WI38 (cell line): Measurements from ENCODE around the gene GALNS.

Source experiments
- H3K4me3 ChIP-seq: 2 replicates; pipeline ENCODE4 v1.5.1; 2011; ENCODE audit warnings: low read depth, mild to moderate bottlenecking, control low read depth, low read length
- TF ChIP-seq, protein P1 (sequence below): IDR thresholded peaks from 2 replicates; pipeline ENCODE4 v1.5.1; 2012; ENCODE audit warnings: low read depth, mild to moderate bottlenecking, control low read depth, low read length

Gene GALNS

DNA sequence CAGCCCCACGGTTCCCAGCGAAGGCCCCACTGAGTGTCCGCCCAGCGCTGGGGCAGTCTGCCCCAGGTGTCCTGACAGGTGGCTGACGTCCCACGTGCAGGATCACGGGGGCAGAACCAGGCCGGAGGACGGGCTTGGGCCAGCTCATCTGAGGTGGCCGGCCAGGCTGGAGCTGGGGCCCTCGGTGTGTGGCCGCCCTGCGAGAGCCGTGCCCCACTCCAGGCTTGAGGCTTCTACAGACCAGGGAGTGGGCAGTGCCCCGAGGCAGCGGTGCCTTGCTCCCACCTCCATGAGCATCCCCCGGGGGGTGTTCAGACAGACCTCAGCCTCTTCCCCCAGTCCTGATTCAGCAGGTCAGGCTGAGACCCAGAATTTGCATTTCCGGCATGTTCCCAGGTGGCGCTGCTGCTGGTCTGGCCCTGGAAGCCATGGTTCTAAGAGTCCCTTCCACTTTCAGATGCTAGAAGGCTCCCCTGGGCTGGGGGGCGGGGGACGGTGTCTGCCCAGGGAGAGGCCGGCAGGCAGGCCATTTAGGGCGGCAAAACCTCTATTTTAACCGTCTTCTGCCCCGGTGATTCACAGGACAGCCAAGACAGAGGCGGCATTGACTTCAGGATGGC lies 45.1 kb upstream of the GALNS start:
- H3K4me3 ChIP-seq: no peak overlapping the region
- TF ChIP-seq, protein P1, sequence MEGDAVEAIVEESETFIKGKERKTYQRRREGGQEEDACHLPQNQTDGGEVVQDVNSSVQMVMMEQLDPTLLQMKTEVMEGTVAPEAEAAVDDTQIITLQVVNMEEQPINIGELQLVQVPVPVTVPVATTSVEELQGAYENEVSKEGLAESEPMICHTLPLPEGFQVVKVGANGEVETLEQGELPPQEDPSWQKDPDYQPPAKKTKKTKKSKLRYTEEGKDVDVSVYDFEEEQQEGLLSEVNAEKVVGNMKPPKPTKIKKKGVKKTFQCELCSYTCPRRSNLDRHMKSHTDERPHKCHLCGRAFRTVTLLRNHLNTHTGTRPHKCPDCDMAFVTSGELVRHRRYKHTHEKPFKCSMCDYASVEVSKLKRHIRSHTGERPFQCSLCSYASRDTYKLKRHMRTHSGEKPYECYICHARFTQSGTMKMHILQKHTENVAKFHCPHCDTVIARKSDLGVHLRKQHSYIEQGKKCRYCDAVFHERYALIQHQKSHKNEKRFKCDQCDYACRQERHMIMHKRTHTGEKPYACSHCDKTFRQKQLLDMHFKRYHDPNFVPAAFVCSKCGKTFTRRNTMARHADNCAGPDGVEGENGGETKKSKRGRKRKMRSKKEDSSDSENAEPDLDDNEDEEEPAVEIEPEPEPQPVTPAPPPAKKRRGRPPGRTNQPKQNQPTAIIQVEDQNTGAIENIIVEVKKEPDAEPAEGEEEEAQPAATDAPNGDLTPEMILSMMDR: no peak

DNA sequence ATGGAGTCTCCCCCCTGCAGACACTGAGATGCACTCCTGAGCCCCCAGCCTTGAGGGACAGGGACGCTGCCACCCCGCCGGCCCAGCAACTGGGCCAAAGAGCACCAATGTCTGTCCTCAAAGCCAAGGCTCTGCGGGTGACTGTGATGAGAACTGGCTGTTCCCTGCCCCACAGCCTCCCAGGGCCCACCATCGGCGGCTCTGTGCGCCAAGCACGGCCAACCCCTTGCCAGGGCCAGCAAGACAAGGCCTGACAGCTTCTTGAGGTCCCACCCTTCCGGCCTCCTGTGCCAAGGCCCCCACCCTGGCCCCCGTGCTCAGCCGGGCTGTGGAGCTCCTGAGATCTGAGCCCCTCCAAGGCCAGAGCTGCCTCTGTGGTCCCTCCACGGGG lies 43.9 kb upstream of the GALNS start:
- no peak overlapping the region for H3K4me3 ChIP-seq
- TF ChIP-seq, protein P1: no peak

DNA sequence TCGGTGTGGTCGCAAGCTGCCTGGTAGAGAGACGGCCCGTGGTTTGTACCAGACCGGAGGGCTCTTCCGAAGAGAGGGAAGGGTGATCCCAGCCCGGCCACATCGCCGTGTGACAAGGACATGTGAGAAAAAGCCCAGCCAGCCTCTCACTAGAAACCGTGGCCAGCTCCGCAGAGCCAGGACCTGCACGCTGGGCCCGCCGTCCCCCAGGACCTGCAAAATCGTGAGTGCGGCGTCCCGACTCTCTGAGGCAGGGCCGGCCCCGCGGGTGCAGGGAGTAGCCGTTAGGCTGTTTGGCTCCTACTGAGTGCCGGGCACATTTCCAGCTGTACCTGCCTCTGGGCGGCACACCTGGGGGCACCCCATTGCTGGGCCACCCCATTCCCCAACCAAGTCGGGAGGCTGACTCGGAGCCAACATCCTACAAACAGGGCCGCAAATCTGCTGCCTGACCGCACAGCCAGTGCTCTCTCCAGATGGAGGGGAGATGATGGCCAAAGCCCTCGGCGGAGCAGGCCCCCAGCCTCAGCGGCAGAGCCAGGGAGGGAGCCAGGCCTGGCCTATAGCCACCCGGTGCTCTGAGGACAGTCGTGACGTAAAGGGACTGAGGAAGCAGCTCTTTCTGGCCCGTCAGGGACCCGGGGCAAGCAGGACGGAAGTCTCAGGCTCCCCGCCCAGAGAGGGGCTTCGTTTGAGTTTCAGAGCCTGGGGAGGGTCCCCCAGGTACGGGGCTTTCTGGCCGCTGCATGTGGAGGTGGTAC lies 43.3 kb upstream of the GALNS start:
- TF ChIP-seq, protein P1: no peak
- no peak overlapping the region for H3K4me3 ChIP-seq

DNA sequence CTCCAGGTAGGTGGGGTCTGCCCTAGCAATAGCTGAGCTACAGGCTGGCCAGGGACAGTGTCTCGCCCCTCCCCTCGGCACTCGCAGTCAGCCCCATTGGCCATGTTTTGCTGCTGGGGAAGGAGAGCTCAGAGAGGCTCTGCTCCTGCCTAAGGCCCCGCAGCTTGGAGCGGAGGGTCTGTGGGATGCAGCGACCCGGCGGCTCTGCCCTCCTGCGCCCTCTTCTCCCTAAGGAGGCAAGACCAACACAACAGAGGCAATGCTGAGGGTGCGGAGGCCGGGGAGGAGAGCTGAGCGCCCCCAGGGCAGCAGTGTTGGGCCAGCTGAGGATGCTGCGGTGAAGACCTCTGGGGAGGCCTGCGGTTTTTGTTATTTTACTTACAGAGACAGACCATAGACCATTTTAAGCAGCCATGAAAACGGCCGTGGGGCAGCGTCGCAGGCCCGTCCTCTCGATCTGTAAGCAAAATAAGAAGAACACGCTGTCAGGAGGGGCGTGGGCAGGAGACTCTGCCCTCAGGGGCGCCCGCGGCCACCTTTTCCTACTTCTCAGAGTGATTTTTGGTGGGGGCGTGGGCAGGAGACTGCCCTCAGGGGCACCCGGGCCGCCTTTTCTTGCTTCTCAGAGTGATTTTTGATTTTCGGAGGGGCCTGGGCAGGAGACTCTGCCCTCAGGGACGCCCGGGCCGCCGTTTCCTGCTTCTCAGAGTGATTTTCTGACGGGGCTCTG lies 41.1 kb upstream of the GALNS start:
- no peak overlapping the region for H3K4me3 ChIP-seq
- TF ChIP-seq, protein P1: no peak

DNA sequence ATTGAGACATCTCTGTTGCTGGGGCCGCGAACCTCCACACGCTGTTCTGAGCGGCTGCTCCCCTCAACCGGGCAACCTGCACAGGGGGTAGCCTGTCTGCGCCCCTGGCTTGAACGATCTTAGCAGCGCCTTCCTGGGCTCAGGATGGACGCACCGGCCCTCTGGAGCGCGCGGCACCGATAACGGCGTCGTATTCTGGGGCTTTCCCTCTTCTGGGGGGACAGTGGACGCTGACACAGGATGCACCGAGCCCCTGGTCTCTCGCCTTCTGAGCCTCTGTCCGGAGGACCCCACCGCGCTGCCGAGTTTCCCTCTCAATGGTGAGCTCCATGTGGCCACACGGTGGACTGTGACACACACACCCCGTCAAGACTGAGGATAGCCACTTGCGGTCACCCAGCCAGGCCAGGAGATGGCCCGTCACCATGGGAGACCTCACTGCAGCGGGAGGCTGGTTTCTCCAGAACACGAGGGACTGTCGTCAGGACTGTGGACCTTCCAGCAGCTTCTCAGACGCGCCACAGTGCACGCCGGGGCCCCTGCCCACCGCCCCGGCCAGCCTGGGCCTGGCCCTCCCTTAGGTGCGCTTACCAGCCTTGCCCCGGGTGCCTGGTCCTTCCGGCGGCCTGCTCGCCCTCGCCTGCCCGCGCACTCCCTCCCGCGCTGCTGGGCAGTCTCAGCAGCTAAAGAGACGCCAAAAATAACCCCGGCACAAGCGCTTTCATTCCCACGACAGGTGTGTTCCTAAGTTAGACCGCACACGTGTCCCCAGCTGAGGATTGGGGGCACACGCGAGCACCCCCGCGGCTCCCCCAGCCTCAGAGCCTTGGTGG lies 39.7 kb upstream of the GALNS start:
- TF ChIP-seq, protein P1: no peak
- no peak overlapping the region for H3K4me3 ChIP-seq

DNA sequence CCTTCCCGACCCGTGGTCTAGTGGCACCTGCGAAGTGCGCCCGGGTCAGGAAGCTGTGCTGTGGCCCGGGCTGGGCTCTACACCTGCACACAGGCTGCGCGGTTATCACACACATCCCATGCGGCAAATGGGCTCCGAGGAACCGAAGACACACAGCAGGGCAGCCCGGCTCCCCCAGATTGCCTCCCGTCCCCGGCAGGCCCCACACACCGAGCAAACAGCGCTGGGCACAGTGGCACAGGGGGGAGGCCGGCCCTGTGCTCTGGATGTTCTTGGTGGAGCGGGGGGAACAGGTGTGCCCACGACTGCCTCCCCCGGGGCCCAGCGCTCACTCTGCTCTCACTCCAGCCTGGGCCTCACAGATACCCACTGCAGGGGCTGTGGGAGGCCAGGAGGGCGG lies 38.6 kb upstream of the GALNS start:
- H3K4me3 ChIP-seq: no peak overlapping the region
- TF ChIP-seq, protein P1: no peak
